GM13976 (cell line): ENCODE measurements around the gene NCOA4.
"Not testable (repeated sequence)": the region's sequence is repeated elsewhere in the genome, so short reads cannot be mapped to it uniquely, and the experiment has no call there.

Experiments
- DNase-seq: peaks from one replicate; pipeline ENCODE4 v3.0.0; 2012; ENCODE audit warnings: low spot score
- in situ Hi-C: fragments of 300-500 bp; cut with MboI; formaldehyde crosslinking; loops from one replicate; pipeline ENCODE4 v1.12.0; 2022; ENCODE audit warnings: low sequenced_read_pairs, mixed read lengths, inconsistent platforms; ENCODE audit not compliant: unreplicated experiment
- TF ChIP-seq, protein P1 (sequence below): IDR thresholded peaks from 2 replicates; pipeline ENCODE4 v1.5.1; 2012; ENCODE audit warnings: borderline replicate concordance, mild to moderate bottlenecking; ENCODE audit not compliant: insufficient read depth; ENCODE audit errors: extremely low read depth, missing control alignments, control extremely low read depth

Gene NCOA4

DNA sequence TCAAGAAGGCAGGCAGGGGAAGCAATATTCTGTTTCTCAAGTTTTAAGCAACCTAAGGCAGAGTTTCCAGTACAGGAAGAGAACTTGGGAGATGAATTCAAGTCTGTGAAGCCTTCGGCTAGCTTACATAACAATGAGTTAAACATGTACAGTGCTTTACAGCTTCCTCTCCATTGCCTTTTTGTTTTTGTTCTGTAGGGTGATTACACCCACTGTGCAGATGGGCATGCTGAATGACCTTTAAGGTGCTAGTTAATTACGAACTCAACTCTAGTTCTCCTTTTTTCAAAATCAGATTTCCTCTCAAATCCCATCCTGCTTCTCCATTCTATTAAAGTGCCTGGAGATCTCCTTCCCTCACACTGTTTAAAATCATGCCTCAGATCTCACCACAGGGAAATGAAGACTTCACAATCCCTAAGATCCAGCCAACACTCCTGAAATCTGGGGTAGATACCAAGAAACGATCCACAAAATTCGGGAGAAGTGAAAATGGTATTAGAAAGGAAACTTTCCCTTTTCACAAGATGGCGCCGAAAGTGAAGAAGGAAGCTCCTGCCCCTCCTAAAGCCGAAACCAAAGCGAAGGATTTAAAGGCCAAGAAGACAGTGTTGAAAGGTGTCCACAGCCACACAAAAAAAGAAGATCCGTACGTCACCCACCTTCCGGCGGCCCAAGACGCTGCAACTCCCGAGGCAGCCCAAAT is 32.5 kb upstream of the NCOA4 start:
- no peak for DNase-seq
- in situ Hi-C loops, result no loop called here
- TF ChIP-seq, protein P1, sequence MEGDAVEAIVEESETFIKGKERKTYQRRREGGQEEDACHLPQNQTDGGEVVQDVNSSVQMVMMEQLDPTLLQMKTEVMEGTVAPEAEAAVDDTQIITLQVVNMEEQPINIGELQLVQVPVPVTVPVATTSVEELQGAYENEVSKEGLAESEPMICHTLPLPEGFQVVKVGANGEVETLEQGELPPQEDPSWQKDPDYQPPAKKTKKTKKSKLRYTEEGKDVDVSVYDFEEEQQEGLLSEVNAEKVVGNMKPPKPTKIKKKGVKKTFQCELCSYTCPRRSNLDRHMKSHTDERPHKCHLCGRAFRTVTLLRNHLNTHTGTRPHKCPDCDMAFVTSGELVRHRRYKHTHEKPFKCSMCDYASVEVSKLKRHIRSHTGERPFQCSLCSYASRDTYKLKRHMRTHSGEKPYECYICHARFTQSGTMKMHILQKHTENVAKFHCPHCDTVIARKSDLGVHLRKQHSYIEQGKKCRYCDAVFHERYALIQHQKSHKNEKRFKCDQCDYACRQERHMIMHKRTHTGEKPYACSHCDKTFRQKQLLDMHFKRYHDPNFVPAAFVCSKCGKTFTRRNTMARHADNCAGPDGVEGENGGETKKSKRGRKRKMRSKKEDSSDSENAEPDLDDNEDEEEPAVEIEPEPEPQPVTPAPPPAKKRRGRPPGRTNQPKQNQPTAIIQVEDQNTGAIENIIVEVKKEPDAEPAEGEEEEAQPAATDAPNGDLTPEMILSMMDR, result no peak

DNA sequence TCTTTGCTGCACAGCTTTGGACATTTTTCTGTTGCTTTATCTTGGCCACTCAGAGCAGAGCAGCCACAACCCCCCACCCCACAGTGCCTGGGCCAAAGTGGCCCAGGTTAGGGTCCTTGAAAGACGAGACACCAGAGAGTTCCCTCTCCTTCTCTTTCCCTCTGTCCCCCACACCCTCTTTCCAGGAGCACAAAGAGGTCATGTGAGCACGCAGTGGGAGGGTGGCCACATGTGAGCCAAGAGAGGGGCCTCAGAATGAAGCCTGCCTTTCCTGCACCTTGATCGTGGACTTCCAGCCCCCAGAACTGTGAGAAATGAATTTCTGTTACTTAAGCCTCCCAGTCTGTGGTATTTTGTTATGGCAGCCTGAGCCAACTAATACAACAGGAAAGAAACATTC is 30.3 kb upstream of the NCOA4 start:
- TF ChIP-seq, protein P1, result no peak
- DNase-seq, result no peak
- in situ Hi-C loops, result no loop called here

DNA sequence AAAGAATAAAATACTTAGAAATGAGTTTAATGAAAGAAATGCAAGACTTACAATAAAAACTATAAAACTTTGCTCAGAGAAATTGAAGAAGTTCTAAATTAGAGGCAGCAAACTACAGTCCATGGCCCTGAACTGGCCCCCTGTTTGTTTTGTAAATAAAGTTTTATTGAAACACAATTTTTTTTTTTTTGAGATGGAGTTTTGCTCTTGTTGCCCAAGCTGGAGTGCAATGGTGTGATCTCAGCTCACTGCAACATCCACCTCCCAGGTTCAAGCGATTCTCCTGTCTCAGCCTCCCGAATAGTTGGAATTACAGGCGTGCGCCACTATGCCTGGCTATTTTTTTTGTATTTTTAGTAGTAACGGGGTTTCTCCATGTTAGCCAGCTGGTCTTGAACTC is 27.5 kb upstream of the NCOA4 start:
- DNase-seq, result not testable (repeated sequence)

DNA sequence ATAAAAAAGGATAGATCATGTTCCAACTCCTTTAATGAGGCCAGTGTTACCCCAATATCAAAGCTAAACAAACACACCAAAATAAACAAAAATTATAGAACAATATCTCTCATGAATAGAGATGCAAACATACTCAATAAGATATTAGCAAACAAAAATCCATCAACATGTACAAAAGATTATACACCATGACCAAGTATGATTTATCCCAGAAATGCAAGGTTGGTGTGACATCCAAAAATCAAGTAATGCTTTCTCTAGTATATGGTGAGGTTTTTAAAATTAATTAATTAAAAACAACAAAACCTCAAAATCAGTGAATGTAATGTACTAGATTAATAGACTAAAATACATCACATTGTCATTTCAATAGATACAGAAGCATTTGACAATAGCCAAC is 26.6 kb upstream of the NCOA4 start:
- TF ChIP-seq, protein P1, result no peak
- in situ Hi-C loops, result no loop called here
- DNase-seq, result no peak

More for the DNA sequence above, 27.5 kb upstream of the NCOA4 start:
- in situ Hi-C loops, result not testable (repeated sequence)

DNA sequence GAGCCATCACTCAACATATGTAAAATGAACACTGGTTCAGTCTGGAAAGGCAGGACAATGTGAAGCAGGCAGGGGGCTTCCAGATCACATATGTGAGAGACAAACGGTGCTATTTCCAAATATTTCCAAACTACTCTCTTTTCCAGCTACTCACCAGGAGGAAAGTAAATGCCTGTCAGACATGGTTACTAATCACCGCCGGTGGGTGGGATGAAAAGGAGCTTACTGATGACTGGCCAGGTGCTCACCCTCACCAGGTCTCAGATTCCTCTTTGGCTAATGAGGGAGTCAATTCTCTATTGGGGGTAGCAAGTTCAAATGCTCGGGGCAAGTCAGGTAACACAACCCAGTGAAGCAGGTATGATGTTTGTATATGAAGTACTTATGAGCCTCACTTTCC is 25.3 kb upstream of the NCOA4 start:
- in situ Hi-C loops, result no loop called here
- no peak for DNase-seq
- TF ChIP-seq, protein P1, result no peak

DNA sequence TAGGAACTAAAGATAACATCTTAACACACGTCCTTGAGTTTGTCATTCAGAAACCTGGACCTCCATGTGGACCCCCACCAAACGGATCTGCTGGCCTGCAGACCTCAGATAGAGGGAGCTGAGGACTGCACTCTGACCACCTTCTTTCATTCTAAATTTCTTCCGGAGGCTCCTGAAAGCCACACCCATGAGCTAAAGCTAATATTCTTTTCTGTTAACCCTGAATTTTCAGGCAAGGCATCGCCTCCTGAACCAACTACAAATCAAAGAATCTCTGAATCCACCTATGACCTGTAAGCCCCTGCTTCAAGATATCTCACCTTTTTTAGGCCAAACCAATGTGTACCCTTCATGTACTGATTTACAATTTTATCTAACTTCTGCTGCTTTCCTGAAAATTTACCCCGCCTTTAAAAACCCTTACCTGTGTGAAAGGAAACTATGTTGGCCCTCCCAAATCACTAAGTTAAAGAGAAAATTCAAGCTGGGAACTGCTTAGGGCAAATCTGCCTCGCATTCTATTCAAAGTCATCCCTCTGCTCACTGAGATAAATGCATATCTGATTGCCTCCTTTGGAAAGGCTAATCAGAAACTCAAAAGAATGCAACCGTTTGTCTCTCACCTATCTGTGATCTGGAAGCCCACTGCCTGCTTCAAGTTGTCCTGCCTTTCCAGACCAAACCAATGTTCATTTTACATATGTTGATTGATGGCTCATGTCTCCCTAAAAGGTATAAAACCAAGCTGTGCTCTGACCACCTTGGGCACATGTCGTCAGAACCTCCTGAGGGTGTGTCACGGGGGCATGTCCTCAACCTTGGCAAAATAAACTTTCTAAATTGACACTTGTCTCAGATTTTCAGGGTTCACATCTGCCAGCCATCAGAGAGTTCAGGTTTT is 23.4 kb upstream of the NCOA4 start:
- in situ Hi-C loops, result no loop called here
- no peak for DNase-seq
- TF ChIP-seq, protein P1, result no peak
